Middle frontal gyrus (tissue), 1 donor: ENCODE data around the gene TOX3.

Experiments used
- DNase-seq: peaks from one replicate; pipeline ENCODE4 v3.0.0-alpha.2; 2015; ENCODE audit warnings: low spot score; ENCODE audit errors: extremely low spot score

Gene TOX3

GRCh38 chr16:52538511-52538910 is 8.4 kb downstream of the TOX3 start:
- DNase-seq = no peak

- DNase-seq = no peak
Measured at GRCh38 chr16:52537516-52537915, 9.4 kb downstream of the TOX3 start.

DNA sequence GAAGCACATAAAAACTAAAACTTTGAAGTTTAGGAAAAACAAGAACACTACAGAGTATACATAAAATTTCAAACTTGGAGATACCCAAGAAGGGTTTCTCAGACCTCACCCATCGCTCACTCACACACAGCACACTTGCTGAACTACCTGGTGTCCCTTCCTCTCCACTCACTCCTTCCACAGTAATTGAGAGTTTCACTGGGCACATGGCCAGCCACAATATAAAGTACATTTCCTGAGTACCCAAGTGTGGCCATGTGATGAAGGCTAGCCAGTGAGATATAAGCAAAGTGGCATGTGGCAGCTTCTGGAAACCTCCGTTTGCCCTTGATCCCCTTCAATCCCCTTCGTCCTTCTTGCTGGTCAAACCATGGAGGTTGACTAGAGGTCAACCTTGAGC is 11.9 kb downstream of the TOX3 start:
- DNase-seq = no peak

DNA sequence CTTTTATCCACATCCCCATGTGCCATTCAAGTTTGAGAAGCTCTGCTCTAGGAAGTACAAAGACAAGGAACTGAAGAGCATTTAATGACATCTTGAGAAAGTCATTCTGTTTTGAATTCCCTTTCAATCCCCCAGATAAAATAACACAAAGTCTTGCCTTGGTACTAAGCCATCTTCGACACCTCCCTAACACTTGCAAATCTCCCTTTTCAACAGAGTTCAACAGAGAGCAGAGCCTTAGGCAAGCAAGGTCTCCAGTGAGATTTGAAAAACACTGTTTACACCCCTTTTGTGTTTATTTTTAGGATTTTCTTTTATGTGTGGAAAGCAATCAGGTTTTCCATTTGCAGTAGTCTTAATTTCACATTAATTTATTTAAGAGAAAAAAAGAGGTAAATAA is 13.6 kb downstream of the TOX3 start:
- no peak for DNase-seq

DNA sequence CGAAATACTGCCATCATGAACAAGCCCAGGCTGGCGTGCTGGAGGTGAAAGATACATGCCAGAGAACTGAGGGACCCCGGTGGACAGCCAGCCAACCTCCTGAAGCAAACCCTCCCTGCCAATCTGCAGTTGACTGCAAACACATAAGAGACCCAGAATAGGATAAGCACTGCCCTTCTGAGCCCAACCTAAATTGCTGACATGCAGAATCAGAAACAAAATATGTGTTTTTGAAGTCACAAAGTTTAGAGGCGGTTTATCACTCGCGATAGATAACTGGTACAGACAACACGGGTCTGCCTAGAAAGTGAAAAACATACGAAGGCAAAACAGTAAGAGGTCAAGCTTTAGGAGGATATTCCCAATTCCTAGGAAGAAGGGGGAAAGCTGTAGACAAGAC is 14.6 kb downstream of the TOX3 start:
- no peak for DNase-seq

DNA sequence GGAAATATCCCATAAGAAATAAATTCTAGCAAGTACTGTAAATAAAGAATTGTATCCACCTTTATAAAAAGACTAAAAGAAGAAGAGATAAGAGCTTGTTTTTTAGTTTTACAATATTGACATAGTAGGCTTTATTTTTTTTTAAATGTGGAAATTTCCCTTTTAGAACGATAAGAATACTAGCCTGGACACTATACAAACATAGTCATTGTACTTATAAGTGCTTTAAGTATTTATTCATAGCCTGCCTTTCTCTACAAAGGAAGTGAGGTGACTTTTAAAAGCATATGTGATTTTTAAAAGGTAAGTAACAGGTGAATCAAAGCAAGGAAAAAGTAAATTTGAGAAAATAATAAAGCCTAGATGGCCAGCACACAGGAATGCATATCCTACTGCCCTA is 17.7 kb downstream of the TOX3 start:
- no peak for DNase-seq

DNA sequence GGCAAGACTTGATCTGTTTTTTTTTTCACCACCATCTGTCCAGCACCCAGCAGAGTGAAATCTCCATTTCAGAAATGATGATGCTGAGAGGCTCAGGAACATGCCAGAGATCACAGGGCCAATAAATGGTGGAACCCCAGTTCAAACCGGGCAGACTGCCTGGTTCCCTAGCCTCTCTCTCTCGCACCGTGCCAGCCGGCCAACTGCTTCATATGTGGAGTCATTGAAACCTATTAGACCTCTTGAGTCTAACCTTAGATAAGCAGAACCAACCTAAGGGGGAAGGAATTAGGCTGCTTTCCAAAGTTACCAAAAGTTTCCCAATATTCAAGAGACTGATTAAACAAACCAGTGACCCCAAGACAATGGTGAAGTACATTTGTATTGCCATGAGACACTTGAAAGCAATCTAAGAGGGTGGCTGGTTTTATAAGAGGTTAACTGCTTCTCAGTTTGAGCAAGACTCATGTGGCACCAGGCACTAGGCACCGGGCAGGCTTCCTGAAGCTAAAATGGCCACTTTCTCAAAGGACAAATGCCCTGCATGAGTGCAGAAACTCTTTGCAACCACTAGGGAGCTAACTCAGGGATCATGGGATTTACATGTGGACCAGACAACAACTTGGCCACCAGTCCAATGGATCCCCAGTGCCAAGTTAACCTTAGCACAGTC is 18.4 kb downstream of the TOX3 start:
- no peak for DNase-seq

- no peak for DNase-seq
Measured at GRCh38 chr16:52526830-52527229, 20.1 kb downstream of the TOX3 start.

DNA sequence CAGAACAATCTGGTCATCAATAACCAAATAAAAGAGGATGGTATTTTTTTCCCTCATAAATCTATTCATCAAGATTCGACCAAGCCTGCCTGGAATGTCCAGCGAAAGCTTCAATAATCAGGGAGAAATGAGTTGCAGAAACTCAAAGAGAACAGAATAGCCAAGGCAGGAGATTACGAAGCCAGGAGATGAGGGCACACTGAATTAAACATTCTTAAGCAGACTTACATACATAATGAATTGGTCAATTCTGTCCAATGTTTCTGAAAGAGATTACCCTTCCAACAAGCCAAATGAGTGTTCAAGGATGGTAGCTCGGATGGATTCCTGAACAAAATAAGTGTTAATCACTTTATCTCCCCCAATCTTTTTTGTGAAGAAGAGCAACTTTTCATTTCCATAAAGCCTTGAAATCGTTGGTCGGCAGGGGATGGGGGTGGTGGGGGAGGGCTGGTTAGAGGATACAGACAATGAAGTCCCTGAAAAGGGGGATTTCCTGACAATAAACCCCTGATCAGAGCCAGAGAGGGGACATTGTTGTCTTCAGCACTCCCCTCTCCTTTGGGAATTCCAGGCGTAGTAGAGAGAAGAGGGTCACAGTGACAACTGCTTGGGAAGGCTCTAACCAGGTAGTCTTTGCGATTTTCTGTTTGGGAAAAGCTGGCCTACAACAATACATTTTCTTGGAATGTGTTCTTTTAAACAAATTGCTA is 20.7 kb downstream of the TOX3 start:
- no peak for DNase-seq

GRCh38 chr16:52521570-52521969 is 25.4 kb downstream of the TOX3 start:
- no peak for DNase-seq

- DNase-seq = no peak
Measured at GRCh38 chr16:52518884-52519283, 28.1 kb downstream of the TOX3 start.

DNA sequence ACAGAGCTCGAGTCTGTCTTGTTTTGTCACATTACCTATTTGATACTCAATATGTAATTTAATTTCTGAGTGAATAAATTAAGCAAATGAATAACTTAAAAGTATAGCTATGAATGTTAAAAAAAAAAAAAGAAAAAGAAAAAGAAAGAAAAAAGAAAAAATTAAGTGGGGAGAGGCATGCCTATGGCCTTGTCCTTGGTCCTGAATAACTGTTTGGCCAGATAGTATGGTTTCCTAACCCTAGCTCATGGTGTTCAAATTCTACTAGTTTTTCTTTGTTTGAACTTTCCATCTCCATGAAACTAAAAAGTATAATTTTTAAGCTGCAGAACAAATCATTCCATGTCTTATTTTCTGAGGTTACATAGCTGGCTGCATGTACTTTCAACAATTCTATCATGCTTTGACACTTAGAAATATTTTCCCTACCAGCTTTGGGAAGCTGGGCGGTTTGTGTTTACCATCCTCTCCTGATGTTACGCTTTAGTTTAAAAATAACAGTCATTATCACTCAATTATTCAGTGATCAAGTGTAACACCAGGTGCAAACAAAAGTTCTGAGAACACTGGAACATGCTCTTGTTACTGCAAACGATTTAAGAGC is 31.8 kb downstream of the TOX3 start:
- no peak for DNase-seq

GRCh38 chr16:52512297-52512987 is 34.5 kb downstream of the TOX3 start:
- DNase-seq = no peak

DNA sequence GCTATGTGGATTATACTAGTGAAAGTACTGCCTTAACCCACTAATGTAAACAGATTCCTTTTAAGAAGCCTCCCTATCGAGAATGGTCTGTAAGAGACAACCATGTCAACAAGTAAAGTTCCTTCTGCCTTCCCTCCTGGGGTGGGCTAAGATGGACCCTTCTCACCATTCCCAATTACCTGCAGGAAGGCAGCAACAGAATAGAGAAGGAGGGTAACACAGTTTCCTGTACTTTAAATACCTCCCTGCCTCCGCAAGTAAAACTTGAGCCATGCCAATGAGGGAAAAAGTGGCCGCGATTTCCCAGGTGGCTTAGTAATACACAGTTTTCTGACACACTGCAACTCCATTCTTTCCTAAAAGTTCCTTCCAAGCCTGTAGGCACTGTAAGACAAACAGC is 45.2 kb downstream of the TOX3 start:
- DNase-seq = no peak

- no peak for DNase-seq
Measured at GRCh38 chr16:52500963-52501362, 46.0 kb downstream of the TOX3 start.

DNA sequence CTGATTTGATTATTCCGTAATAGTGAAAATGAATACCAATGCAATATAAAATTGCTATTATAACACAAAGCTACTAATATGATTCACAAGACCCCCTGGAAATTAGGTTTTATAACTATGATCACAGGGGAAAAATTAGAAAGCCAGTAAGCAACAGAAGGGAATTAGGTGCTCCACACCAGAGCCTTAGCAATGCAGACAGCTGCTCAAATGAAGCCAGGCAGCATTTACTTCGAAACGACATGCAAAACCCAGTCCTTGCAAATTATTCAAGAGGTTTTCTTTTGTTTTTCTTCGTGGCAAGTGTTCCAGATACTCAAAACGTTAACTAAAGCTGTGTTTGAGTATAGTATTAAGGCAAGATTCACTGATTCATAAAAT is 47.9 kb downstream of the TOX3 start:
- no peak for DNase-seq

GRCh38 chr16:52498328-52499059 is 48.4 kb downstream of the TOX3 start:
- no peak for DNase-seq

- no peak for DNase-seq
Measured at GRCh38 chr16:52497067-52497816, 49.7 kb downstream of the TOX3 start.

DNA sequence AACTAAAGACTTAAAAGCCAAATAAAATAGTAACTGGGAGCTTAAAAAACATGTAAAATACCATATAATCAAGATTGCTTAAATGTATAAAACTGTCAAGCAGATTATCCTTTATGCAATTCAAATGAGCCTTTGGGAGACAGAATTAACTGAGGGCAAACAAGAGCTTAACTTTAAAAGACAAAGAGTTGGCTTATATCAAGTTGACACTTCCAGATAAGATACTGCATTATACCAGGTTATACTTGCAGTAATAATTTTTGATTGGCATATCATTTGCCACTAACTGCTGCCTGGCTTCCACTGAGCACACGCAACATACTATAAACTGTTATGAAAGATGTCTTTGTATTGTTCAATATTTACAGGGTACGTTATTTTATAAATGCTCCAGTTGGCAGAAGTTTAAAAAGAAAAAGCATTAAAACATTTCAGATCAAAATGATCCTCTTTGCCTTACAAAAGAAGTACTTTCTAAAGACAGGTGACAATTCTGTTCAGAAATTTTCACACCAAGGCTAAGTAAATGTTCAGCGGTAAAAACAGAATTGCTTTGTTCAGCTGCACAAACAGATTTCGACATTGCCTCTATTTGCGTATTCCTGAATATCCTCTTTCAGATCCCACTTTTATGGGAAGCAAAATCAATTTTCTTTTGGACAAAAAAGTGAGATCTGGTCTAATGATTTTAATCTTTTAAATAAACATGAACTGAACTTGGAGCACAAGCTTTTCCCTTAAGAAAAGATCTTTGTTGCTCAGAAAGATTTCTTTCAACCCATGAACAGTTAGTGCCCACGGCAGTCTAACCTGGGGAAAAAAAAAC is 50.7 kb downstream of the TOX3 start:
- no peak for DNase-seq

DNA sequence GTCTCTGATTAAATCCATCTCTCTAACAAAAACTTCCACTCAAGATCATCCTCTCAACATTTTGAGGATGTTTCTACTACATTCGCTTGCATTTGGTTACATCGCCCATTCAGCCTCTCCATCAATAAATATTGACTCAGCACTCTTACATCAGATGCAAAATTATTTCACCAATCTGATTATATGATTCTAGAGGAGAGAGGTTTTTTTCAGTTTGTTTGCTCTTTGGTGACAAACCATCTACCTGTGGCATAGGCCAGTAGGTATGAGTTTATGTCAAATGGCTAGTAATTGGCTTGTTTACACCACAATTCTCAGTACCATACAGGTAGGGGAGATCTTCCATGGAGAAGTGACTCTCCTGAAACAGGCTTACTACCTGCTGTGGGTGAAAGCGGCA is 52.3 kb downstream of the TOX3 start:
- no peak for DNase-seq
